Measurements from ENCODE around the gene FCHSD2.
"Not testable (repeated sequence)": the region's sequence is repeated elsewhere in the genome, so short reads cannot be mapped to it uniquely, and the experiment has no call there.

DNA sequence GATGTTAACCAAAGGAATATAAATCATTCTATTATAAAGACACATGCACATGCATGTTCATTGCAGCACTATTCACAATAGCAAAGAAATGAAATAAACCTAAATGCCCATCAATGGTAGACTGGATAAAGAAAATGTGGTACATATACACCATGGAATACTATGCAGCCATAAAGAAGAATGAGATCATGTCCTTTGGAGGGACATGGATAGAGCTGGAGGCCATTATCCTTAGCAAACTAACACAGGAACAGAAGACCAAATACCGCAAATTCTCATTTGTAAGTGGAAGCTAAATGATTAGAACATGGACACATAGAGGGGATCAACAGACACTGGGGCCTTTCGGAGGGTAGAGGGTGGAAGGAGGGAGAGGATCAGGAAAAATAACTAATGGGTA, 283.9 kb downstream of the FCHSD2 start:
- TF ChIP-seq, protein P1, sequence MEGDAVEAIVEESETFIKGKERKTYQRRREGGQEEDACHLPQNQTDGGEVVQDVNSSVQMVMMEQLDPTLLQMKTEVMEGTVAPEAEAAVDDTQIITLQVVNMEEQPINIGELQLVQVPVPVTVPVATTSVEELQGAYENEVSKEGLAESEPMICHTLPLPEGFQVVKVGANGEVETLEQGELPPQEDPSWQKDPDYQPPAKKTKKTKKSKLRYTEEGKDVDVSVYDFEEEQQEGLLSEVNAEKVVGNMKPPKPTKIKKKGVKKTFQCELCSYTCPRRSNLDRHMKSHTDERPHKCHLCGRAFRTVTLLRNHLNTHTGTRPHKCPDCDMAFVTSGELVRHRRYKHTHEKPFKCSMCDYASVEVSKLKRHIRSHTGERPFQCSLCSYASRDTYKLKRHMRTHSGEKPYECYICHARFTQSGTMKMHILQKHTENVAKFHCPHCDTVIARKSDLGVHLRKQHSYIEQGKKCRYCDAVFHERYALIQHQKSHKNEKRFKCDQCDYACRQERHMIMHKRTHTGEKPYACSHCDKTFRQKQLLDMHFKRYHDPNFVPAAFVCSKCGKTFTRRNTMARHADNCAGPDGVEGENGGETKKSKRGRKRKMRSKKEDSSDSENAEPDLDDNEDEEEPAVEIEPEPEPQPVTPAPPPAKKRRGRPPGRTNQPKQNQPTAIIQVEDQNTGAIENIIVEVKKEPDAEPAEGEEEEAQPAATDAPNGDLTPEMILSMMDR (tag by site-specific recombination; IDR thresholded peaks at IDR 0.05), result not testable (repeated sequence)
- TF ChIP-seq MYNN (tag by site-specific recombination; IDR thresholded peaks at IDR 0.05; ENCODE audit: borderline replicate concordance); ZFP41 (tag by site-specific recombination; IDR thresholded peaks at IDR 0.05; ENCODE audit: borderline replicate concordance); ZBTB8A (tag by site-specific recombination; IDR thresholded peaks at IDR 0.05); ZNF202 (tag by site-specific recombination; IDR thresholded peaks at IDR 0.05; ENCODE audit: borderline replicate concordance); ZNF335 (tag by site-specific recombination; conservative IDR thresholded peaks at IDR 0.05); GLI4 (tag by site-specific recombination; IDR thresholded peaks at IDR 0.05); ZNF555 (tag by site-specific recombination; conservative IDR thresholded peaks at IDR 0.05): not testable (repeated sequence)

All from HEK293 (cell line).